Neuronal stem cell (in vitro differentiated cells): ENCODE data around the gene C12orf76.

ENCODE experiments used
- DNase-seq: peaks from one replicate; pipeline ENCODE4 v3.0.0-alpha.2; 2013; ENCODE audit warnings: low spot score
- H2AFZ ChIP-seq: one replicate; pipeline ENCODE4 v1.6.1; 2013; ENCODE audit warnings: mild to moderate bottlenecking, low read length, inconsistent platforms
- H2AK5ac ChIP-seq: 2 replicates; pipeline ENCODE4 v1.6.1; 2013; ENCODE audit warnings: low read depth, mild to moderate bottlenecking, inconsistent platforms, low read length, moderate library complexity, mixed read lengths
- H2BK120ac ChIP-seq: 2 replicates; pipeline ENCODE4 v1.6.1; 2013; ENCODE audit warnings: low read depth, mild to moderate bottlenecking, inconsistent platforms, low read length, moderate library complexity, mixed read lengths
- H2BK12ac ChIP-seq: one replicate; pipeline ENCODE4 v1.6.1; 2013; ENCODE audit warnings: low read length, inconsistent platforms
- H2BK15ac ChIP-seq: 2 replicates; pipeline ENCODE4 v1.6.1; 2013; ENCODE audit warnings: mild to moderate bottlenecking, low read length, inconsistent platforms, mixed read lengths
- H2BK5ac ChIP-seq: one replicate; pipeline ENCODE4 v1.6.1; 2013; ENCODE audit warnings: inconsistent platforms, mild to moderate bottlenecking, low read length, moderate library complexity
- H3K14ac ChIP-seq: one replicate; pipeline ENCODE4 v1.6.1; 2013; ENCODE audit warnings: low read length, inconsistent platforms
- H3K18ac ChIP-seq: 2 replicates; pipeline ENCODE4 v1.6.1; 2013; ENCODE audit warnings: low read length, inconsistent platforms
- H3K23ac ChIP-seq: 2 replicates; pipeline ENCODE4 v1.6.1; 2013; ENCODE audit warnings: low read depth, mild to moderate bottlenecking, mixed read lengths, low read length, inconsistent platforms; ENCODE audit not compliant: poor library complexity
- H3K27ac ChIP-seq: replicated peaks from 3 replicates; pipeline ENCODE4 v1.5.1; 2013; ENCODE audit warnings: low read length, inconsistent platforms
- H3K27me3 ChIP-seq, 3 experiments: 2 replicates each; pipeline ENCODE4 v1.6.1; 2013; ENCODE audit warnings: low read length in 3 of 3, mild to moderate bottlenecking in 2 of 3, inconsistent platforms in 1 of 3, low read depth in 1 of 3, mixed read lengths in 1 of 3, moderate library complexity in 1 of 3; ENCODE audit not compliant: control insufficient read depth in 3 of 3, insufficient read depth in 3 of 3
- H3K36me3 ChIP-seq, 2 donors: replicated peaks in 1 of 2; 2 replicates each; pipeline ENCODE4 v1.6.1; 2013; ENCODE audit warnings: low read length in 2 of 2; ENCODE audit not compliant: control insufficient read depth in 2 of 2, insufficient read depth in 2 of 2
- H3K4ac ChIP-seq: 2 replicates; pipeline ENCODE4 v1.6.1; 2013; ENCODE audit warnings: inconsistent platforms, mild to moderate bottlenecking, low read length, moderate library complexity
- H3K4me1 ChIP-seq, 2 donors: 1 replicate in 1 of 2; 2 replicates in 1 of 2; pipeline ENCODE4 v1.6.1; 2013; ENCODE audit warnings: low read length in 2 of 2, low read depth in 1 of 2; ENCODE audit not compliant: control insufficient read depth in 2 of 2, insufficient read depth in 1 of 2
- H3K4me2 ChIP-seq: one replicate; pipeline ENCODE4 v1.6.1; 2013; ENCODE audit warnings: mild to moderate bottlenecking, low read length, inconsistent platforms; ENCODE audit not compliant: insufficient read depth, poor library complexity, severe bottlenecking
- H3K4me3 ChIP-seq, 2 donors: 2 replicates each; pipeline ENCODE4 v1.5.1; 2013; ENCODE audit warnings: low read length in 2 of 2, mild to moderate bottlenecking in 2 of 2, inconsistent platforms in 1 of 2, moderate library complexity in 1 of 2
- H3K79me1 ChIP-seq: one replicate; pipeline ENCODE4 v1.6.1; 2013; ENCODE audit warnings: low read depth, mild to moderate bottlenecking, inconsistent platforms, low read length, moderate library complexity
- H3K9ac ChIP-seq: one replicate; pipeline ENCODE4 v1.6.1; 2013; ENCODE audit warnings: mild to moderate bottlenecking, low read depth, low read length, inconsistent platforms; ENCODE audit not compliant: poor library complexity
- H3K9me3 ChIP-seq, 2 donors: replicated peaks in 1 of 2; 2 replicates each; pipeline versions ENCODE3 to v1.6.1; 2013; ENCODE audit warnings: low read length in 2 of 2, mild to moderate bottlenecking in 2 of 2, inconsistent platforms in 1 of 2, low read depth in 1 of 2, mixed read lengths in 1 of 2, moderate library complexity in 1 of 2; ENCODE audit not compliant: control insufficient read depth in 2 of 2, insufficient read depth in 1 of 2
- H4K8ac ChIP-seq: one replicate; pipeline ENCODE4 v1.6.1; 2013; ENCODE audit warnings: low read depth, mild to moderate bottlenecking, inconsistent platforms, low read length, moderate library complexity
- H4K91ac ChIP-seq: one replicate; pipeline ENCODE4 v1.6.1; 2013; ENCODE audit warnings: low read length, low read depth, mild to moderate bottlenecking, inconsistent platforms; ENCODE audit not compliant: poor library complexity
- WGBS, 2 donors: extraction: QIAGEN DNeasy Blood & Tissue Kit; methylation state at CpG; one replicate each; pipeline ENCODE4 v1.1.7; 2013; ENCODE audit warnings: missing lambda C conversion rate in 2 of 2, mixed read lengths in 1 of 2; ENCODE audit not compliant: insufficient read length in 2 of 2, insufficient replicate concordance in 1 of 2; ENCODE audit errors: extremely low coverage in 2 of 2; 5-methylcytosine and 5-hydroxymethylcytosine counted together

C12orf76 gene

DNA sequence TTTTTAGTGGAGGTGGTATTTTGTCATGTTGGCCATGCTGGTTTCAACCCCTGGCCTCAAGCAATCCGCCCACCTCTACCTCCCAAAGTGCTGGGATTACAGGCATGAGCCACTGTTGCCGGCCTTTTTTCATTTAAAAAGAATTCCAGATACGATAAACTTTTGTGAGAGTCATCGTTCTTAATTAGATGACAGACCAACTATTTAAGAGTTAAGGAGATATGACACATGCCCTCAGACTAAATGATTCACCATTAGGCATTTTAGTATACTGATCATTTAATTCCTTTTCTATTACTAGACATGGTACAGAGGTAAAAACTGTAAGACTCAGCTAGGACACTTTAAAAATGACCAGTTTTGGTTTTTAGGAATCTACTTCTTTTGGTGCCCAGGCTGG, 46.7 kb downstream of the C12orf76 start:
- H4K91ac ChIP-seq: no peak overlapping the region
- H3K27me3 ChIP-seq: peaks cover 0 to 9% (median 0%) of the 10 kb centered on the region in 3 experiments
- H2BK120ac ChIP-seq: no peak overlapping the region
- no peaks in the 10 kb centered on the region for H3K9me3 ChIP-seq
- no peak overlapping the region for H3K9ac ChIP-seq
- no CpG with 5 or more reads among the region's 4 CpGs for WGBS, 2 donors
- no peaks in the 10 kb centered on the region for H3K36me3 ChIP-seq
- no peak overlapping the region for H2BK12ac ChIP-seq
- peaks cover 2% of the 10 kb centered on the region for H3K79me1 ChIP-seq
- no peak for DNase-seq
- no peak overlapping the region for H2BK15ac ChIP-seq
- H2AK5ac ChIP-seq: no peak overlapping the region
- H3K4me1 ChIP-seq: peaks cover 6 to 7% of the 10 kb centered on the region in 2 donors
- no peak overlapping the region for H3K18ac ChIP-seq
- H3K27ac ChIP-seq: no peak overlapping the region
- no peak overlapping the region for H3K4me3 ChIP-seq
- no peak overlapping the region for H2AFZ ChIP-seq
- no peak overlapping the region for H3K4ac ChIP-seq
- H2BK5ac ChIP-seq: no peak overlapping the region
- no peak overlapping the region for H4K8ac ChIP-seq
- no peak overlapping the region for H3K4me2 ChIP-seq
- no peak overlapping the region for H3K23ac ChIP-seq
- no peak overlapping the region for H3K14ac ChIP-seq

- Histone ChIP-seq H2BK5ac (no peak overlapping the region), H2BK15ac (no peak overlapping the region), H3K27me3 (peaks cover 0 to 9% (median 0%) of the 10 kb centered on the region in 3 experiments), H3K4me2 (peak overlapping the region; percentile 96), H3K9ac (peak overlapping the region; percentile 90), H3K27ac (no peak overlapping the region), H2AK5ac (no peak overlapping the region), H4K91ac (no peak overlapping the region), H4K8ac (no peak overlapping the region), H3K23ac (no peak overlapping the region), H2AFZ (peak overlapping the region; percentile 98), H3K4me1 (peaks cover 9 to 11% of the 10 kb centered on the region in 2 donors), H3K4ac (no peak overlapping the region), H3K79me1 (peaks cover 2% of the 10 kb centered on the region), H3K9me3 (no peaks in the 10 kb centered on the region), H3K4me3 (peak overlapping the region; percentile 69 to 91), H2BK12ac (no peak overlapping the region), H3K14ac (no peak overlapping the region), H3K18ac (no peak overlapping the region), H3K36me3 (no peaks in the 10 kb centered on the region), H2BK120ac (no peak overlapping the region)
- DNase-seq: peak; percentile 21
- no CpG with 5 or more reads among the region's 17 CpGs for WGBS, 2 donors
Observed at GRCh38 chr12:109999983-110000505, 48.3 kb downstream of the C12orf76 start.

DNA sequence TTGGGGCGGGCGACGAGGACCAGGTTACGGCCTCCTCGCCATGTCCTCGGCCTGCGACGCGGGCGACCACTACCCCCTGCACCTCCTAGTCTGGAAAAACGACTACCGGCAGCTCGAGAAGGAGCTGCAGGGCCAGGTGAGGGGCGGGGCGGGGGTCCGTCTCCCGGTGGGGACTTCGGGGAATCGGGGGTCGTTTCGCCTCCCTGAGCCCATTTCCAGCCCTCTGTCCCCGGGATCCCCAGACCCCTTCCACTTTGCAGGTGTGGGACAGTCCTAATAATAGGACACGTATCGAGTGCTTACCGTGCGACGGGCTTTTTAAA, 48.7 kb downstream of the C12orf76 start:
- no peak overlapping the region for H4K8ac ChIP-seq
- H2AK5ac ChIP-seq: no peak overlapping the region
- peaks cover 0 to 9% (median 0%) of the 10 kb centered on the region in 3 experiments for H3K27me3 ChIP-seq
- peaks cover 2% of the 10 kb centered on the region for H3K79me1 ChIP-seq
- H3K23ac ChIP-seq: peak overlapping the region; percentile 37
- H3K9ac ChIP-seq: peak overlapping the region; percentile 90
- DNase-seq: no peak
- H3K18ac ChIP-seq: peak overlapping the region; percentile 14
- no peaks in the 10 kb centered on the region for H3K9me3 ChIP-seq
- H4K91ac ChIP-seq: no peak overlapping the region
- H2BK5ac ChIP-seq: no peak overlapping the region
- peaks cover 11 to 13% of the 10 kb centered on the region in 2 donors for H3K4me1 ChIP-seq
- H3K4me2 ChIP-seq: peak overlapping the region; percentile 96
- no peak overlapping the region for H3K14ac ChIP-seq
- no peak overlapping the region for H3K27ac ChIP-seq
- no peaks in the 10 kb centered on the region for H3K36me3 ChIP-seq
- no peak overlapping the region for H3K4ac ChIP-seq
- peak overlapping the region; percentile 98 for H2AFZ ChIP-seq
- H2BK15ac ChIP-seq: no peak overlapping the region
- H2BK12ac ChIP-seq: no peak overlapping the region
- no peak overlapping the region for H2BK120ac ChIP-seq
- H3K4me3 ChIP-seq: peak overlapping the region; percentile 69 to 91
- WGBS, 2 donors: no CpG with 5 or more reads among the region's 27 CpGs

- H4K8ac ChIP-seq: peak within 1 kb of the TSS; percentile 7
- no peaks in the 10 kb centered on the region for H3K36me3 ChIP-seq
- H2BK12ac ChIP-seq: no peak within 1 kb of the TSS
- H2AK5ac ChIP-seq: no peak within 1 kb of the TSS
- H2AFZ ChIP-seq: peak within 1 kb of the TSS; percentile 98
- H3K9ac ChIP-seq: peak within 1 kb of the TSS; percentile 90
- peak within 1 kb of the TSS; percentile 38 for H3K27ac ChIP-seq
- peaks cover 0 to 9% (median 0%) of the 10 kb centered on the region in 3 experiments for H3K27me3 ChIP-seq
- H3K4me3 ChIP-seq: peak within 1 kb of the TSS; percentile 69 to 91
- peaks cover 2% of the 10 kb centered on the region for H3K79me1 ChIP-seq
- H3K4me1 ChIP-seq: peaks cover 11 to 18% of the 10 kb centered on the region in 2 donors
- H3K4ac ChIP-seq: no peak within 1 kb of the TSS
- H4K91ac ChIP-seq: no peak within 1 kb of the TSS
- H2BK15ac ChIP-seq: no peak within 1 kb of the TSS
- peak within 1 kb of the TSS; percentile 96 for H3K4me2 ChIP-seq
- H3K23ac ChIP-seq: peak within 1 kb of the TSS; percentile 37
- H3K18ac ChIP-seq: peak within 1 kb of the TSS; percentile 95
- peak within 1 kb of the TSS; percentile 59 for H2BK5ac ChIP-seq
- H3K14ac ChIP-seq: peak within 1 kb of the TSS; percentile 26
- no peaks in the 10 kb centered on the region for H3K9me3 ChIP-seq
- H2BK120ac ChIP-seq: no peak within 1 kb of the TSS
- WGBS, 2 donors: no CpG with 5 or more reads among the region's 62 CpGs
- peak; percentile 91 for DNase-seq
Observed at GRCh38 chr12:109998904-109999648, 49.2 kb downstream of the C12orf76 start, which contains the start of gene ANKRD13A. Gene ANKRD13A, plus strand, starts transcription at chr12:109999430. Its CDS starts 259 bp downstream, at chr12:109999689.
